Stimulated activated CD4-positive, alpha-beta T cell treated with anti-CD3 and anti-CD28 coated beads, Interleukin-12 subunit alpha, Interleukin-12 subunit beta, amount 100 ng/mL, for 4 hours (primary cell): ENCODE measurements around the gene COL10A1.
"Not testable (repeated sequence)": the region's sequence is repeated elsewhere in the genome, so short reads cannot be mapped to it uniquely, and the experiment has no call there.

Experiments used
- DNase-seq: peaks from one replicate; pipeline ENCODE4 v3.0.0-alpha.2; 2020

The COL10A1 gene

DNA sequence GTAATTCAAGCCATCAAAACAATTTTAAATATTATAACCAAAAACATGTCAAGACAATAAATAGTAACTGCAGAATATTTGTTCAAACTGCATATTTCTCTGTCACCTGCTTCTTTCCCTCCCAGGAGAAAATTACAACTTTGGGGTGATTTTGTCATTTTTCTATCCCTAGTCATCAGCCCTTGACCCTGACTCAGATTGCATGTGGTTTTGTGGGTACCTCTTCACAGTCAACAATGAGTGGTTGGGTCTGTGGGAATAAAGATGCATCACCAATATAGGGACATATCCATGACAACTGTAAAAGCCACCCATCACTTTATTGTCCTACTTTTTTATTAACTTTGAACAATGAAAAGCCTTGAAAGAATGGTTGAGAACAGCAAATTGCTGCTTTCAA is 7.3 kb downstream of the COL10A1 start:
- DNase-seq, result no peak

DNA sequence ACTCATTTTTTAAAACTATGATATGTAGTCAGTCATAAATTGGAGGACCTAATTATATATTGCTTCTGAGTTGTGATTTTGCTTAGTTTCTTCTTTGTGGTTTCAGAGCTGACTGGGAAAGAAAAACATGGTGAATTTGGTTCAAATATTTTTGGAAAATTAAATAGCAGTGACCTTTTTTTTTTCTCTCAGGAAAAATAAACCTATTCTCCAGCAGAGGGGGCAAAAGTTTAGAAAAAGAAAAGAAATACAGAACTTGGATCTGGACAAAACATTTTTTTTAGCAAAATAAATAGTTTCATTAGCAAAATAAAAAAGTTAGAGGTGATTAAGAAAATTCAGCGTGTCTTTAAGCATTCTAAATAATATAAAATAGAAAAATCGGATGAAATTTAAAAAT is 10.2 kb downstream of the COL10A1 start:
- no peak for DNase-seq

DNA sequence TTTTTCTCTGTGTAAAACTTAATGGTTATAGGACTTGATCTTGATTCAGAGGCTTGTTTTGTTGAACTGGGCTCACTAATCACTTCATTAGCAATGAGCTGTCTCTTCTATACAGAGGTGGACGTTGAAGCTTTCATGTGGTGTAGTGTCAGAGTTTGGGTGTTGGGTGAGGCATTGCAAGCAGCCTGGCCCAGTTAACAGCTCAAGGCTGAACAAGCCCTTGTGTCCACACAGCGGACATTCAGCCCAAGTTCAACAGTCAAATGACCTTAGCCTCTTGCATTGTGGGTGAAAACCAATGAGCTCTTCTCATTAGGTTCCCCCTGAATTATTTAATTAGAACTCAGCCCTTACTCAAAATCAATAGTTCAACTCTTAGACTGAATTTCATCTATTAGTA is 12.5 kb downstream of the COL10A1 start:
- DNase-seq, result no peak

DNA sequence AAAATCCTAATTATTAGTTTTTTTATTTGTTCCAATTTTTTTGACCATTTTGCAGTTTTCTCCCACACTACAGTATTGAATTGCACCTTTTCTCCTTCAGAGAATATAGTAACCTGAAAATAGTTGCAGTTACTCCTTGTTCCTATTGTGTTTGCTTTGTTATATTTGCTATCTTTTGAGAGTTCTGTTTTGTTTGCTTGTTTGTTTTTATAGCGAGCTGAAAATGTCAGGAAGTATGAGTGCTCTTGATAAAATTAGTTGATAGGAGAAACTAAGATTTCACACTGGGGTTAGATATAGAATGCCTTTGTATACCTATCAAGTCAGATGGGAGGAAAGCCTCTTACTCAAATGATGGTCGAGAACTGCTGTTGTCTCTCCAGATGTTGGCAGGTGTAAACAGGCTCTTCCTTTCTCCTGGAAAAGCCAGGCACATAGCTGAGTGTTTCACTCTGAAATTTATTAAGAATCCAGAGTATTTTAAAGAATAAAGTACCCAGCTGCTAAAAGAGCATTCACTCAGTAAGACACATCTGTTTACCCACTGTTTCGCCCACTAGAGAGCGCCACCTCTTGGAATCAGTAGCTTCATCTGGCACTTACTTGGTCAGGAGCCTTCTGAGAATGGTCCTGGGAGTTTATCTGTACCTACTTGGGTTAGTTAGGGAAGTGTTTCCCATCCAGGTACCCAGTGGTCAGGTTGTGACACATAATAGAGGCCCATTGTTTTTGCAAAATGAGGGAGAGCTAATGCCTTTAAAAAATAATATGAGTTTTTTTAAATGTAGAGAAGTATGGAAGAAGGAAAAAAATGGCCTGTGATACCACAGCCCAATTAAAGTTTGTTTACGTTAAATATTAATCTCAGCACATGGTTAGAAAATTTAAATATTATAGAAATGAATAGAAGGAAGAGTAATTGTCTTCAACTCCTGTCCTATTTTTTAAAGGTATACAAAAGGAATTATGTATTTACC is 14.1 kb downstream of the COL10A1 start:
- peak; percentile 7 for DNase-seq

DNA sequence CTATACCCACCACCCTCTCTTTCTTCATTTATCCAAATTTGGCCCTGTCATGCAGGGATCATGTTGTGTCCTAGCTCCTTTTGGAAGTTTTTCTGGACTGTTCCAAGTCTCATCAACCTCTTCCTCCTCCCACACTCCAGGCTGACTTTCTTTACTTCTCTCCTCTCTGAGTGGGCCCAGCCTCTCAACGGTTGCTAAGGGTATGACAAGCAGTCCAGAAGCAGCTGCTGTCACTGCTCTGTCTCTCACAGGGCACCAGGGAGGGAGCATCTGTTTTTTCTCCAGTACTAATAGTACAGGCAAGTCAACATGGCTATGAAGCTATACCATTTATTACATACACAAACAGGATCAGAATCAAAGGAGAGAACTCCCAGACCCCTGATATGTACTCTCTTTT is 17.1 kb downstream of the COL10A1 start:
- no peak for DNase-seq

DNA sequence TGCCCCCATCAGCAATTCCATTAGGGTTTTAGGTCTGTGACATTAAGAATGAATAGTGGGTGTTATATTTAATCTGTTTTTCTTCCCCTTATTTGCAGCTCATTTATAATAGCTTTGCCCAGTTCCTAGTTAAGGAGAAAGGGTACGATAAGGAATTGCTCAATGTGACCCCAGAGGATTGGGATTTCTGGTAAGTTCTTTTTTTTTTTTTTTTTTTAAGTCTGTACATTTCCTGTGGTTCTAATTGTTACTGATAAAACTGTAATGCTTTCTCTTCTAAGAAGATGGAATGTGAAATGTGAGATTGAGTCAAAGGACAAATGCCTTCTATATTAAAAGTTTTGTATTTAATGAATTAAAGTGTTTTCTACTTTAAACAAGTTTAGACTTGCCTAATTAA is 19.8 kb downstream of the COL10A1 start:
- no peak for DNase-seq

DNA sequence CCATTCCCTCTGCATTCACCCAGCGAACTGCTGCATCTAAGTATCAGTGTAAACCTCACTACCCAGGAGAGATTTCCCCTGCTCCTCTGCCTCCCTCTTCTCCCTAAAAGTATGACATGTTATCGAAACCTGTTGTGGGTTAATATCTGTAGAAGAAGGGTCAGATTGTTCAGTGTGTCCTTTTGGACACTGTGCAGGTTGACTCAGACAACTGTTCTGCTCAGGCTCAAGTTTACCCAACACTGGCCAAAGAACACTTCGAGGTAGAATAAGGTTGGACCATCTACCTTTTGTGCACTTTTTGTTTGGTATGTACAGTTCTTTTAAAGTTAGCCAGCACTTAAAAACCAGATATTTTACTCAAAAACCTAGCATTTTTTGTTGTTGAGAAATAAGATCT is 20.7 kb downstream of the COL10A1 start:
- no peak for DNase-seq

DNA sequence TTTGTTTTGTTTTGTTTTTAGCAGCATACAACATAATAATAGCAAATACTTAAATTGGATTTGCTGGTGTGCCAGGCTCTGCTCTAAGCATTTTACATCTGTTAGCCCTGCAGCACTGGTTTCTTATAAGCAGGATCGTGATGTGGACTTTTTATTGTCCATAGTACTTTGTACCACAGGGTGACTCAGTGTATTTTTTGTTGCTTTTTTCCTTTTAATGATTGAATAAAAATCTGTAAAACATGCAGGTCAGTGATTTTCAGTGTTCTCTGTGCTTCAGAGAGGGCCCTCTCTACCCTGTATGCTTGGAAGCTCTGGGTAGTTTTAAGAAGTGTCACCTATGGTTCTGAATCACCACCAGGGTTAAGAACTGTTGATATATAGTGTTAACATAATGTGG is 21.3 kb downstream of the COL10A1 start:
- DNase-seq, result no peak

DNA sequence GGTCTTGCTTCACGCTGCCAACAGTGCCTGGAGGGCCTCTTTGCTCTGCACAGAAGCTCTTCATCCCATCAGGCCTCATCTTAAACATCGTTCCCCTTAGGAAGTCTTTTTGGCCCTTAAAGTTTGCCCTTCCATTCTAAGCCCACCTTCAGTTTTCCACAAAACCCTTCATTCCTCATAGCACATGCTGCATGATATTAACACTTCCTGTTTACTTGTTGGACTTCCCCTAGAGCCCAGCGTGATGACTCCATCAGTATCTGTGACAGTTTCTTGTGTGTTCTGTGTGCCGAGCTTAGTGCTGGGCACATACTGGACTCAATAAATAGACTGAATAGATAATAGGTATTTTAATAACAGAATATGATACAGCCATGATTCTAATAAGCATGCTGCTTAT is 23.1 kb downstream of the COL10A1 start:
- DNase-seq, result no peak

DNA sequence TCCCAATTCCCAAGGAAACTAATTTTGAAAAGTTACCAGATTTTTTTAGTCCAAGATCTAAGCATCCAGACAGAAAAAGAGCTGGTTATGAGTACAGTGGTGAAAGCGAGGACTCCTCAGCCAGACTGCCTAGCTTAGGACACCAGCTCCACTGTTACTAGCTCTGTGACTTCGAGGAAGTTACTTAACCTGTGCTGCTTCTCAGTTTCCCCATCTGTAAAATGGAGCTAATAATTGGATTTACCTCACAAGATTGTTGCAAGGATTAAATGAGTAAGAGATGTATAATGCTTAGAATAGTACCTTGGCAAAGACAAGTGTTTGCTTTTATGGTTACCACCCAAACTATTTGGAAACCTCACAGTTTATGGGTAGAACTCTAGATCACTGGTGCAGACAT is 24.1 kb downstream of the COL10A1 start:
- DNase-seq, result no peak

DNA sequence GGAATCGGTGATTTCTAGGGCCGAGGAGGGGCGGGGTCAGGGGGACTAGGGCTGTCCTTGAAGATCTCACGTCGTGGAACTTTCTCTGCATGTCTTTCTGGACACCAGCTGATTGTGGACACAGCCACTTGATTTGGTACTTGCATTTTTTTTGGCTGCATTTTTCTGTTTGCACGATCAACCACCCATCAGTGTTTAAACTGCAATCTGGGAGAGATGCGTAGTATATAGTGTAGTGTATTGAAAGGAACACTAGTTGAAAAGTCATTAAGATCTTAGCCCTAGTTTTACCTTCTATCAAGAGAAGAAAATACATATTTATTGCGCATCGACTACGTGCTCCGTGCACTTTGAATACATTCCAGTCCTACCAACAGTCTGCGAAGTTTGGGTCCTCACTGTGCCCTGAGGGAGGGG is 24.6 kb downstream of the COL10A1 start:
- DNase-seq, result peak; percentile 63

DNA sequence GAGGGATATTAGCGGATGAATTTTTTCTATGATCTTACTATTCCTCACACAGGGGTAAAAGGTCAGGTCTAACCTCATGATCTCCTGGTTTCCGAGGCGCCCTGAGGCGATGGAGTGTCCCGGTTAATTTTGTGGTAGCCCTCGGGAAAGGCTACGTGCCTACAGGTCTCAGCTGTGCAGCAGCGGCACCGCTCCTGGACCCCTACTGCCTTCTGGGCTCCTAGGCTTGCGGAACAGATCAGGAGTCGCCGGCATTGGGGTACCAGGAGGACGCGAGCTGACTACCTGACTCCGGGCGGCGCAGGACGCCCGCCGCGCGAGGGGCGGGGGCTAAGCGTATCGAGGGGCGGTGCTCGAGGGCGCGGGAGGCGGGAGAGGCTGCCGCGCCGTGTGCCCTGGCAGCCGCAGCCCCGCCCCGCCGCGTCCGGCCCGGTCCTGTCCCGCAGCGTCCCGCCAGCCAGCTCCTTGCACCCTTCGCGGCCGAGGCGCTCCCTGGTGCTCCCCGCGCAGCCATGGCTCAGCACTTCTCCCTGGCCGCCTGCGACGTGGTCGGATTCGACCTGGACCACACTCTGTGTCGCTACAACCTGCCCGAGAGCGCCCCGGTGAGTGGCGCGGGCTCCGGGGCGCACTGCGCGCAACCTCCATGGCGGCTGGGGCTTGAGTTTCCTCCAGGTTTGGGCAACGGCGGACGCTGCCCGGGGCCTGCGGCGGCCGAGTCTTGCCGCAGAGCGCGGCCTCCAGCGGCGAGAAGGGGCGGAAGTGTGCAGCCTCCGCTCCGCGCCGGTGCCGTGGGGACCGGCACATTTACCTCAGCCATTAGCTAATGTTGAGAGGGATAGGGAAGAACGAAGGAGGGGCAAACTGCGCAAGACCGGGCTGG is 25.3 kb downstream of the COL10A1 start, which contains the start of gene NT5DC1:
TSS of gene NT5DC1 (plus strand) at position 435 of the 883 bp plus-strand sequence. CDS start at position 513, 78 bp downstream.
- peak; percentile 84 for DNase-seq

DNA sequence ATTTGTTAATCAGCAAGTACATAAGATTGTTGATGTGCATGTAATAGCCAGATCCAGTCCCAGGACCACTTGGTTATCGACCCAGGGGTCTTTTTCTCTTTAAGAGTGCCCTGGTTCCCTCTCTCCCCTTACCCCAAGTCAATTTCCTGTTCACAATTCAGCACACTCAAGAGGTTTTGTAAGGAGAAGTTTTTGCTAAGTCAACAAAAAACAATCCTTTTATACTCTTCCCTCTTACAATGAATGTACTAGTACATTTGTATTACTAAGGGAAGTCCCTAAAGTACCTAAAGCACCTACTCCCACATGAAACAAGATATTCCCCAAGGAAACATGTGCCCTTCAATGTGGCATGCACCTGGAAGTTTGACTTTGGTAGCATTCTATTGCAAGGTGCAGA is 26.9 kb downstream of the COL10A1 start:
- DNase-seq, result no peak

DNA sequence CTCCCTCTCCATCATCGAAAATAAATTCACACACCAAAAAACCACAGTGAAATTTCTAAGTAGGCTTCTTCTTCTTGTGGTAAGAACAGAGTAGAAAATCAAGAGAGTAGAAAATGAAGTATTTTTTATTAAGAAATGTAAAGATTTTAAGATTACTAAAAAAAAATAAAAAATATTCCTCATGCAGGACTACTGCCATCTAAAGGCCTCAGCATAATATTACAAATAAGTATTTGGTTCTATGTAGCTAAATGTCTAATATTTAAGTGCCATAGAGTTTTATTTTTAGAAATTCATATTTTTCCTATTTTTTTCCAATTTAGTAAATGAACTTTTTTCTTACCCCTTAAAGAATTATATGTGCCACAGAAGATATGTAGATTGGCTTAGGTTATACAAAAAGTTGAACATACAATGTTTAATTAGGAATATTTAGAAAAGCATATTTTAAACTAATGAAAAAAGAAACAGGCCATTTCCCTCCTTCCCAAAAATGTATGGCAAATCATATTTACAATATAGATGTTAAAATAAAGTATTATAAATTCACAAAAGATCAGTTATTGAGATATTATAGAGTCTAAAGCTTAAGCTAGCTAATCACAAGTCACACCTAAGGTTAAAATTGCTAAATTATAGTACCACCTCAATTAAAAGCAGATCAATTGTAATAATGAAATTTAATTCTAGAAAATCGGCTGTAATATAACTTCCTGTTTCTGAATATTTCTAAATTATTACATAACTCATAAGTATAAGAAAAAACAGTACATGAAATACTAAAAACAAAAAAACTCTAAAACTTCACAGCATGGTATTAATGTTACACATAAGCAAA is 28.7 kb downstream of the COL10A1 start:
- no peak for DNase-seq

DNA sequence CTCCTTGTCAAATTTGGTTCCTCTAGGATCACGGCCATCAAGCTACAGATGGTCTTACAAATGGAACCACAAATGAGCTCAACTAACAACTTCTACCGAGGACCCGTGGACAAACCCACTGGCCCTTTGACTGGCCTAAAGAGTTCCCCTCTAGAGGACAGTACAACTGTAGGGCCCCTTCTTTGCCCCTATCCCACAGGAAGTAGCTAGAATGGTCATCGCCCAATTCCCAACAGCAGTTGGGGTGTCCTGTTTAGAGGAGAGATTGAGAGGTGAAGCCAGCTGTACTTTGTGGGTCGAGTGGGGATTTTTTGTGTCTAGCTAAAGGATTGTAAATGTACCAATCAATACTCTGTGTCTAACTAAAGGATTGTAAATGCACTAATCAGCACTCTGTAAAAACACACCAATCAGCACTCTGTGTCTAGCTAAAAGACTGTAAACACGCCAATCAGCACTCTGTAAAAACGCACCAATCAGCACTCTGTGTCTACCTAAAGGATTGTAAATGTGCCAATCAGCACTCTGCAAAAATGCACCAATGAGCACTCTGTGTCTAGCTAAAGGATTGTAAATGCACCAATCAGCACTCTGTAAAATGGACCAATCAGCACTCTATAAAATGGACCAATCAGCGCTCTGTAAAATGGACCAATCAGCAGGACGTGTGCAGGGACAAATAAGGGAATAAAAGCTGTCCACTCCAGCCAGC is 29.7 kb downstream of the COL10A1 start:
- not testable (repeated sequence) for DNase-seq

DNA sequence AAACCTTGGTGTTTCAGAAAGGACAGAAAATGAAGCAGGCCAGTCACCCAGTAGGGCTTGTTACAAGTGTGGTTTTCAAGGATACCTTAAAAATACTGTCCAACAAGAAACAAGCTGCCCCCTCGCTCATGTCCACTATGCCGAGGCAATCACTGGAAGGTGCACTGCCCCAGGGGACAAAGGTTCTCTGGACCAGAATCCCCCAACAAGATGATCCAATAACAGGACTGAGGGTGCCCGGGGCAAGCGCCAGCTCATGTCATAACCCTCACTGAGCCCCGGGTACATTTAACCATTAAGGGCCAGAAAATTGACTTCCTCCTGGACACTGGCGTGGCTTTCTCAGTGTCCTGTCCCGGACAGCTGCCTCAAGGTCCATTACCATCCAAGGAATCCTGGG is 31.9 kb downstream of the COL10A1 start:
- DNase-seq, result no peak

DNA sequence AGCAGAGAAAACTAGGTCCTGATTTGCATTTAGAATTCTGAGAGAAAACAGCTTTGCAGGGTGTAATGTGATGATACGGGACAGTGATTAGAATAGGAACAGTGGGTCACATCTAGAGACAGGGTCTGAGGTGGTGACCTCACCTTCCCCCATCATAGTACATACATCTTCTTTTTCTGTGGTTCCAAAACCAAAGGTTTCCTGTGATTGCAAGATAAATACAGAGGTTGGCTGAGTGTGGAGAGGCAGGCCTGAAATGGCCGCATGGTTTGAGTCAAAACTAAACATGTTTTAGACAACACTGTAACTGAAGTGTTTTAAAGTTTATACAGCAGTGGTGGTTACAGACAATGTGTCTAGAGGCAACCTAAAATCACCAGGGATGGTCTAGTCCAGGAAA is 35.7 kb downstream of the COL10A1 start:
- DNase-seq, result no peak

DNA sequence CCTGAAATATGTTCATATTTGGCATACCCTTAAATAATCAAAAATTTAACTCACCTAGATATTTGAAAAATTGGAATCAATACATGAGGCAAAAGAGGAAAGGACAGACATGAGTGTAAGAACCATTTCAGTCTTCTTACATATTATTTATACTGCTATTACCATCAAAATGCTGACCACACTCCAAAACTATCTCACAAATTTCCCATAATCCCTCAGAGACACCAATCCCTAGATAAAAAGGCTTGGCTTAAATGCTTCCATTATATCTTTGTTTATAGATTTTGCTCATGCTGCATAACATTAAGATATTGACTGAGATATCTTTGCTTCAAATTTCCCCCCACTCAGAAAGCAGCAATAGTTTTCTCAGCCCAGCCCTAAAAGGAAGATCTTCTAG is 37.0 kb downstream of the COL10A1 start:
- DNase-seq, result no peak

DNA sequence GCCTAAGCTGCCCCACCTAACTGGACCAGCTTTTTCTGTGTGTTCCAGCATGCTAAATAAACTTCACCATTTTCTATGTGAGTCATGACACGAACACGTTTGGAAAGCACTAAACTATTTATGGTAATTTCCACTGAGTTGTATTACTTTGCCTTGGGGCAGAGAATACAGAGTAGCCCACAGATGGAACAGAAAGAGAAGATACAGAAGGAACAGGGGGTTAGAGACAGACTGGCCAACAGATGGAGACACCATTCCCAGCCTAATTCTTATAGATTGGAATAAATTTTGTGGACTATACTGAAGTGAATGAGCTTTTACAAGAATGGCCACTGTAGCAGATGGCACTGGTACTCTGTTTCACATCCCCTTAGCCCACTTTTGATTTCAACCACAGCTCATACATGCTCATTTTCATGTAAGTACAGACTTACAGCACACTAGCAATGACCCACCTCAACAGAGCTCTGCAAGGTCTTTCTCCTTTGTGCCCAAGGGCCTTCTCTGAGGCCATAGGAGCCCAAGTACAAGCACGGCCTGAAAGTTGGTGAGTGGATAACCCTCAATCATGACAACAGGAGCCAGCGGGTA is 38.4 kb downstream of the COL10A1 start:
- DNase-seq, result no peak

DNA sequence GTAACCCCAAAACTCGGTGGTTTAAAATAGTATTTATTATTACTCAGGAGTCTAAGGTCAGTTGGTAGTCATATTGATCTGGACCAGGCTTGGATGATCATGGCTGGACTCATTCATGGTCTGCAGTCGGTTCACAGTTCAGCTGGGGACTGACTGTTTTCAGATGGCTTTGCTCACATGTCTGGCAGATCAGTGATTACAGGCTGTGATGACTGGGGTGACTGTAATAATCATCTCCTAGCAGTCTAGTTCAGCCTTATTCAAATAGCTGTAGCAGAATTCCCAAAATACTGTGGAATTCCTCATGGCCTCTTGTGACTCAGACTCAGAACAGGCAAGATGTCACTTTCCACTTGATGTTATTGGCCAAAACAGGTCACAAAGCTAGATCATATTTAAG is 41.6 kb downstream of the COL10A1 start:
- no peak for DNase-seq

DNA sequence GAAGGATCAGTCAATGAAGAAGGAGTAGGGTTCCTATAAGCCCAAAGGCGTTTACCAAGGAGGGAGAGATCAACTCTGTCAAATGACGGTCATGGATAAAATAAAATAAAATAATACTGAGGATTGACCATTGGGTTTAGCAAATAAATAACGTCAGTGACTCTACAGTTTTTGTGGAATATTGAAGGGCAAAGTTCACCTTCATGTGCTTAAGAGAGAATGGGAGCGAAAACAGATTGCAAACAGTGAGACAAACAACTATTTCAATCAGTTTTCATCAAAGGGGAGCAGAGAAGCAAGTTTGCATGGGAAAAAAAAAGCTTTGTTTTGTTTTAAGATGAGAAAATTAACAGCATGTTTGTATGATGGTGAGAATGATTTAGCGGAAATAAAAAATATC is 42.9 kb downstream of the COL10A1 start:
- DNase-seq, result no peak

DNA sequence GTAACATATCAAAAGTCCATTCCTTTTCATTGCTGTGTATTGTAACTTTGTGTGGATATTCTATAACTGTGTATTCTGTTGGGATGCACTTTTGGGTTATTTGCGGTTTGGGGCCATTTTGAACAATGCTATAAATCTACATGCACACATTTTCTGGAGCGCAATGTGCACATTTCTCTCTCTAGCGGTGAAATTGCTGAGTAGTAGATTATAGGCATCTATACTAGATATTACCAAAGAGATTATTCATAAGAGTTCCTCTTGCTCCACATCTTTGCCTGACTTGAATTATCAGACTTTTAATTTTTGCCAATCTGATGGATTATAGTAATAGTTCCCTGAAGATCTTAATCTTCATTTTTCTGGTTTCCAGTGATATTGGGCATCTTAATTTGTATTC is 47.0 kb downstream of the COL10A1 start:
- DNase-seq, result no peak
